GM19328 (cell line): ENCODE data around the gene SLC66A1.

Experiments
- ATAC-seq: cut with Tn5 transposase; IDR thresholded peaks from one replicate; pipeline ENCODE4 v1.9.1; 2021; ENCODE audit warnings: mild to moderate bottlenecking, moderate library complexity; ENCODE audit not compliant: unreplicated experiment

SLC66A1 gene

DNA sequence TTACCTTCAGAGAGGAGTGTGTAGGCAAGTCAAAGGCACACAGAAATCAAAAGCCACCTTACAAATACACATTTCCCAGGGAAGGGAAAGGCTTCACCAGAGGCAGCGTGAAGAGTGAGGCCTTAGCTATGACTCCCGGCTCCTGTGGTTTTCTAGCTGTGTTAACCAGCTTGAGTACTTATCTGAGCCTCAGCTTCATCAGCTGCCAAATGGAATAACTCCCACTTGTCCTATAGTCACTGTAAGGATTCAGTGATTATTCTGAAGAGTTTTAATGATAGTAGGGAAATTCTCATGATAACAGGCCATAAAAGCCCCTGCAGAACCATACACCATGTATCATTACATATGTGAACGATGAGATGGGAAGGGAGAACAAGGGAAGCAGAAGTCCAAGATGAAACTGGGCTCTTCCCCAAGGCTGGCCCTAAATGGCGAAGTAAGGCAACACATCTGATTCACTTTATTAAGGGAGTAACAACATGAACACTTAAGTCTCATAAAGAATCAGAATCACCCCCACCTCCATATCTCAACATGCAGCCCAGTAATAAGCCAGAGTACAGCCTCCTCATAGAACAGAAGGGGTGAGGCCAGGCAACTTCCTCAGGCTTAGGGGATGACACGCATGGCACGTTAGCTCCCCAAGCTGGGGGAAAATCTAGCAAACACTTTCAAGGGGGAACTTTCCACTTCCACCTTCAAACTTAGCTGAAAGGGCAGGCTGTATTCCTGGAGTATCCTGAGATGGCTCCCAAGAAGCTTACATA, 63.7 kb downstream of the SLC66A1 start:
- no peak for ATAC-seq

DNA sequence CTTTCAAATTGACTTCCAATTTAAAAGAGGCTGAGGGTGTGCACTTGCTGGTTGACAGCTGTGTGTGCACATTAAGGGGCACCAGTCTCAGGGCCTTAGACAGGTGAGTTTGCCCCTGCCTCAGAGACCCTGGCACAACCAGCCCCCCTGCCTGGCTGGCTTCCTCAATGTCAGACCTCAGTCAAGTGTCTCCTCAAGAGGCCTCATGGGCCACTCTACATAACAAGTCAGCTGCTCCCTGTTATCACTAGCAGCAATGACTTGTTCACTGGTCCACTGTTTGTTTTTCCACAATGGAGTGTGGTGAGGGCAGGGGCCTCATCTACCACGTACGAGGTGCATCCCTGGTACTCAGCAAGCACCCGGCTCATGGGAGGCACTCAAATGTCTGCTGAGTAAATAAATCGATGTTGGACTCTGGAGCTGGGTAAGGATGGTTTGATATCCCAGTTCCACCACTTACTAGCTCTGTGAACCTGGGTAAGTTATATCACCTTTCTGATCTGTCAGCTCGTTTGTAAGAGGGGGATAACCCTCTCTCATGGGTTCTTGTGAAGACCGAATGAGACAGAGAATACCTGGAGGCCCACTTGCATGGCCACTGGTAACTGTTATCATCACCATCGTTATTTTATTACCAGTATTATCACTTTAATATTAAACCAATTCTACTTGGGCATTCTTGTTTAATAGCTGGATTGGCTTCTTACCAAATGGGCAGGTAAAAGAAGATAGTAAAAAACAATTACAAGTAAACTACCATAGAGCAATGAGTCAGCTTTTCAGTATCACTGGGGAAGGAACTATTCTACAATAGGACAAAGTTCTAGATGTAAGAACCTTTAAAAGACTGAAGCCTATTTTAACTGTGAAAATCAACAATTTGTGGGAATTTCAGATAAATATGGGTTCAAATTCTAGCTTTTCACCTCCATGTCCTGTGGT, 64.6 kb downstream of the SLC66A1 start:
- ATAC-seq = no peak

DNA sequence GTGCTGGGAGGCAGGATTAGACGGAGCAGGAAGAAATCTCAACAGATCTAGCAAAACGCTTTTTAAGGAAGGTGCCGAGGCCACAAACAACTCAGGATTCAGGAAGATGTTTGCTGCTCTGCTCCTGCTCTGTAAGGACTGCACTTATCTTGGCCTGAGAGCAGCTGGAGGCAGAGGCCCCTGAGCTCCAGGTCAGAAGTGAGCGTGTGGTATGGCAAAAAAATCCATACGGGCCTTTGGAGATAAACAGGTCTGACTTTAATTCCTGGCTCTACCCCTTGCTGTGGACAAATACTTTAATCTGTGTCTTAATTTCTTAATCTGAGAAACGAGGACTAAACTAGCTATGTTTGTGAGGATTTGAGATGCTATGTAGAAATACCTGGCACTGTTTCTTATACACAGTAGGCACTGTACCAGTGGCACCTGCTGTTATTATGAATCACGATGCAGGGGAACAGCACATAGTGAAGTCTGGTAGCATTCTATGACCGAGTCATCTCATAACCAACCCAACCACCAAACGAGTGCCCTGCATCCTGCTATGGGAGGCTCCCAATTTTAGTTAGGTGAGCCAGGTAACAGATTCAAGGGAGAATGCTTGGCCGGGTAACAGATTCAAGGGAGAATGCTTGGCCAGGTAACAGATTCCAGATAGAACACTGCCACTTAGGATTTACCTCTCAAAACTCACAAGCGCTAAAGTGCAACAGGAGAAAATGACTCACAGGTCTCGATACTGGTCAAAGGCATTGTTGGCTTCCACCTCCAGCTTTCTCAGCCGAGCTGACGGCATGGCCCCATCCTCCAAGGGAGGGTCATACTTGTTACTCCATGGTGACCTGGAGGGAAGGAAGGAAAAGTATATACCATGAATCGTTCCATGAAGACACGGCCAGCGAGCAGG, 65.9 kb downstream of the SLC66A1 start:
- ATAC-seq = no peak
